GM19023 (cell line): Measurements from ENCODE around the gene HARBI1.
A peak's percentile ranks its signal among the peaks of the same experiment; 100 is the strongest.

Source experiments
- ATAC-seq: cut with Tn5 transposase; IDR thresholded peaks from one replicate; pipeline ENCODE4 v1.9.1; 2021; ENCODE audit warnings: mild to moderate bottlenecking, moderate library complexity; ENCODE audit not compliant: unreplicated experiment

HARBI1 gene

DNA sequence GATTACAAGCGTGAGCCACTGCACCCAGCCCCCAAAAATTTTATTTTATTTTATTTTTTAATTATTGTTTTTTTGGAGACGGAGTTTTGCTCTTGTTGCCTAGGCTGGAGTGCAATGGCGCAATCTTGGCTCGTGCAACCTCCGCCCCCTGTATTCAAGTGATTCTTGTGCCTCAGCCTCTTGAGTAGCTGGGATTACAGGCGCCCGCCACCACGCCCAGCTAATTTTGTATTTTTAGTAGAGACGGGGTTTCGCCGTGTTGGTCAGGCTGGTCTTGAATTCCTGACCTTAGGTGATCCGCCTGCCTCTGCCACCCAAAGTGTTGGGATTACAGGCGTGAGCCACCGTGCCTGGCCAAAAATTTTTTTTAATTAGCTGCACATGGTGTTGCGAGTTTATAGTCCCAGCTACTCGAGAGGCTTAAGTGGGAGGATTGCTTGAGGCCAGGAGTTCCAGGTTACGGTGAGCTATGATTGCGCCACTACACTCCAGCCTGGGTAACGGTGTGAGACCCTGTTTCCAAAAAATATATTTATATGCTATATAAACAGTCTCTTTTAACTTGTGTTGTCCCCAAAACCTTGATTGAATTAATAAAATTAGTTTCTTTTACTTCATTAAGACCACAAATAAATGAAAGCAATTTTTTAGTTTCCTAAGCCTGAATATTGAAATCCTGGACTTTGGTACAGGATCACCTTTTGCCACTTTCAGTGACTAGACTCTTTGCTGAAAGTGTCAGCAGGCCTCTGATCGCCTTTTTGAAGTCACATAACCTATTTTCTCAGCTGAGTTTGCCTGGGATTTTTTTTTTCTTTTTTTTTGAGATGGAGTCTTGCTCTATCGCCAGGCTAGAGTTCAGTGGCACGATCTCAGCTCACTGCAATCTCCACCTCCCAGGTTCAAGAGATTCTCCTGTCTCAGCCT is 16.5 kb upstream of the HARBI1 start:
- ATAC-seq, result no peak

DNA sequence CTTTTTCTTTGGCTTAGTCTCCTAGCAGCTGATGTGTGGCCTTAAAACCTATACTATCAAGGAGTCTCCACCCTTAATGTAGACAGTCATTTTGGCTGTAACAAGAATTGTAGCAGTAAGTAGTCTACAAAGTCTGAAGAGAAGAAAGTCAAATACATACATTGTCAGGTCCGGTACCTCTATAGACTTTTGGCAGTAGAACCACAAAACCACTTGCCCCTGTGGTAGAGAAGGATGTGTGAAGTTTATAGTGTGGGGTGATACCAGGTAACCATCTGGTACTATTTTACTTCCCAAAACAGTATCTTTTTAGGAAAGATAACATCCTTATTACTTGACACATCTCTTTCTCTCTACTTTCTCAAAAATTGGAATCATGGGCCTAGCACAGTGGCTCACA is 15.5 kb upstream of the HARBI1 start:
- no peak for ATAC-seq

DNA sequence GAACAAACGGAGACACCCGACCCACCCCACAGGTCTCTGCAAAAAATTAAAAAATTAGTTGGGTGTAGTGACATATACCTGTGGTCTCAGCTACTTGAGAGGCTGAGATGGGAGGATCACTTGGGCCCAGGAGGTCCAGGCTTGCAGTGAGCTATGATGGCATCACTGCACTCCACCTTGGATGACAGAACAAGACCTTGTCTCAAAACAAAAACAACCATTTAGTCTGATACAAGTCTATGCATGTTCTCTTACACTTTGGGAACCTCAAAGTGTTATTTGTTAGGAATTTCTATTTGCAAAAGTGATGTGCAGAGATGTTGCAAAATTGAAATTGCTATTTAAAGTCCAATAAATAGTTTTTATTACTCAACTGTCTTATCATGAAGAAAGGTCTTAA is 14.6 kb upstream of the HARBI1 start:
- no peak for ATAC-seq

DNA sequence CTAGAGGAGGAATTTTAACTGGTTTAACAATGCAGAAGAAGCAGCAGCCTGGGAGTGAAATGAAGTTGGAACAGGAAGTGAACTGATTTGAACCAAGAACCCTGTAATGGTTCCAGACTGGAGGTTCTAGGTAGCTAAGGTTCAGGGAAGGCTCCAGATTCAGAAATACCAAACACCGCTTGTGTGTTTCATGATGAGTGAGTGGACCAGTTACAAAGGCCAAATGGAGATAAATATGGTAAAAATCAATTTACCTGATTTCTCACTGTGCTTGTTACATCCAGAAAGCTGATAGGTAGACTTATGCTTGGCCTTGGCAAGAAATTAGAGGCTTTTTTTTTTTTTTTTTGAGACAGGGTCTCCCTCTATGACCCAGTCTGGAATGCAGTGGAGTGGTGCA is 13.2 kb upstream of the HARBI1 start:
- no peak for ATAC-seq

DNA sequence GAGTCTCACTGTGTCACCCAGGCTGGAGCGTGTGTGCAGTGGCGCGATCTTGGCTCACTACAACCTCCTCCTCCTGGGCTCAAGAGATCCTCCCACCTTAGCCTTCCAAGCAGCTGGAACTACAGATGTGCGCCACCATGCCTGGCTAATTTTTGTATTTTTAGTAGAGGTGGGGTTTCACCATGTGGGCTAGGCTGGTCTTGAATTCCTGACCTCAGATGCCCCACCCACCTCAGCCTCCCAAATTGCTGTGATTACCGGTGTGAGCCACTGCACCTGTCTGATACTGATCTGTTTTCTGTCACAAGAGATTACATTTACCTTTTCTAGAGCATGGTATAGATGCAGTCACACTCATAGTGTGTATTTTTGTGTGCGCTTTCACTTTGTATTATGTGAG is 11.9 kb upstream of the HARBI1 start:
- no peak for ATAC-seq

DNA sequence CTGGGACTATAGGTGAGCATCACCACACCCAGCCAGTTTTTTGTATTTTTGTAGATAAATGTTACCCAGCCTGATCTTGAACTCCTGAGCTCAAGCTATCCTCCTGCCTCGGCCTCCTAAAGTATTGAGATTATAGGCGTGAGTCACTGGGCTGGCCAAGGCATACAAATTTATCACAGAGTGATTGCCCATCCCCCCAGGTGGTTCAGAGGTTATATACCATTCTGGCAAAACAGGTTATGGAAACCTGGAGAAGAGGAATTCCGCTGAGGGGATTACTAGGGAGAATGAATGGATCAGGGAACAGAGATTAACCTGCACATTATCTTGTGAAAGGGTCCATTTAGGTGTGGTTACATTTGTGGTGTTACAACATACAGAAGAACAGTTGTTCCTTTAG is 8.4 kb upstream of the HARBI1 start:
- ATAC-seq, result no peak

DNA sequence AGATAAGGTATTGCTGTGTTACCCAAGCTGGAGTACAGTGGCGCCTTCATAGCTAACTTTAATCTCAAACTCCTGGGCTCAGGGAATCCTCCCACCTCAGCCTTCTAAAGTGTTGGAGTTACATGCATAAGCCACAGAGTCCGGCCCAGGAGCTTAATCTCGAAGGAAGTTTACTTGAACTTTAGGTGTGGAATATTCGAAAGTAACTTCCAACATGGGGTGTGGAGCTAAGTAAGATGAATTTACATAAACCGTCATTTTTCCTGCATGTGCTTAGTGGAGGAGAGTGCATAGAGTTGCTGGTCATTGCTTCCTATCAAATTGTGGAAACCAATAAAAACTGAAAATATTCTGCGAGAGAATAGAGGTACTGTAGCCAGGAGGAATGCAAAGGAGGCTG is 1.8 kb upstream of the HARBI1 start:
- ATAC-seq, result no peak

DNA sequence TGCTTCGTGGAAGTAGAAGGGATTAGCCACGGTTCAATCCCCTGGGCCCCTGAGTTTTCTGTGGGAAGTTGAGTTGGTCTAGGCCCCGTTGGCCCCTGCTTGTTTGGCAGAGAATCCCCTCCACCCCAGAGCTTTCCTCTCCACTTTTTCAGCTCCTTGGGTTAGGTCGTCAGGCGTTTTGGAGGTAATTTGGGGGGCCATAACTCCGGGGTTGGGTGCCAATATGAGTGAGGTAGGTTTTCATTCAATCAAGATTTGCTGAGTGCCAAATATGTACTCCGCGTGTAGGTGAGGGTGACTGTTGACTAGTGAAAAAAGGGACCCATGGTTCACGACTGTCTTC is 916 bp upstream of the HARBI1 start:
- ATAC-seq, result no peak

DNA sequence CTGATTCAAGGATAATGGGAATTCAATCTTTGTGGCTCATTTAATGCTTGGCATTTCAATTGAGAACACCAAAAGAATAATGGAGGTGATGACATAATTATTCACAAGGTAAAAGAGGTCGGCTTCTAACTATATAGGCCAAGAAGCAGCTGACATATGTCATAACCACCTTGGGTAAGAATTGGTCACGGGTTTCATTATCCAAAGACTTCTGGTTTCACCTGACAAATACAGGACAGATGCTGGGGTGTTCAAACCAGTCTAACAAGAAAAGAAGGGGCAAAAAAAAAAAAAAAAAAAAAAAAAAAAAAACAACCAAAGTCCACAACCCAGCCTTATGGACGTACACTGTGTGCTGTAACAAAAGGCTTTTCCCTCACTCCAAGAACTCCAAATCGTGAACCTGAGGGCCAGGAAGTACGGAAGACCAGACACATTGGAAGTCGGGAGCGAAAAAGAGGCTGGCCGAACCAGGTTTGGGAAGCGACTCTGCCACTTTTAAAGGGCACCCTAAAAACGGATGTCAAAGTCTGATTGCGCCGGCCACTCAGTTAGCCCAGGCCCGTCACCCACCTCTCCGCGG is 385 bp downstream of the HARBI1 start:
- peak; percentile 2 for ATAC-seq

DNA sequence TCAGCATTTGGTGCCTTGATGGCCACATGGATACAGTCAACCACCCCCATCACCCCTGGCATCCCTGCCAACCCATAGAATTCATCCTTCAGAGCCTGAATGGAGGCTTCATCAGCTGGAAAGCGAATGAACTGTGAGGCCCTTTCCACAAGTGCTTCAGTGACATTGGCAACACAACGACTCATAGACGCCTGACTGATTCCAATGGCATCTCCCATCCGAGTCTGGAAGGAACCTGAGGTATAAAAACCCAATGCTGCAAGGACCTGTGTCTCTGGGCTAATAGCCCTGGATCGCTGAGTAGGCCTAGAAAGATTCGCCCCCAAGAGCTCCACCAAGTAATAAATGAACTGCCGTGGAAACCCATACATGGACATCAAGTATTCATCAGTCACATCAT is 1.3 kb downstream of the HARBI1 start:
- no peak for ATAC-seq

DNA sequence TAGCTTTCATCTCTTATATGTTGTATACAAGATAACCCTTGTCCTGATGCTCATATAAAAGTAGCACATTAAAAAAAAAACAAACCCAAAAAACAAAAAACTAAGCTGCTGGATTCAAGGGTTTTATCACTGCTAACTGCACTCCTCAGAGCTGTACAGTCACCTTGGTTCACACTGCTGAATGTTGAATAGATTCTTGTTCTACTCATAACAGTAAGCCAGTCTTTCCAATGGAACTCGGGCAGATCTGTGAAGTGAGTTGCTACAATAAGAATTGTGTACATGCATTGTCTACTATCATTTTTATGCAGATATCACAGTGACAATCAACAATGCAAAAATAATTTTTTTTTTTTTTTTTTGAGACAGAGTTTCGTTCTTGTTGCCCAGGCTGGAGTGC is 4.7 kb downstream of the HARBI1 start:
- ATAC-seq, result no peak

DNA sequence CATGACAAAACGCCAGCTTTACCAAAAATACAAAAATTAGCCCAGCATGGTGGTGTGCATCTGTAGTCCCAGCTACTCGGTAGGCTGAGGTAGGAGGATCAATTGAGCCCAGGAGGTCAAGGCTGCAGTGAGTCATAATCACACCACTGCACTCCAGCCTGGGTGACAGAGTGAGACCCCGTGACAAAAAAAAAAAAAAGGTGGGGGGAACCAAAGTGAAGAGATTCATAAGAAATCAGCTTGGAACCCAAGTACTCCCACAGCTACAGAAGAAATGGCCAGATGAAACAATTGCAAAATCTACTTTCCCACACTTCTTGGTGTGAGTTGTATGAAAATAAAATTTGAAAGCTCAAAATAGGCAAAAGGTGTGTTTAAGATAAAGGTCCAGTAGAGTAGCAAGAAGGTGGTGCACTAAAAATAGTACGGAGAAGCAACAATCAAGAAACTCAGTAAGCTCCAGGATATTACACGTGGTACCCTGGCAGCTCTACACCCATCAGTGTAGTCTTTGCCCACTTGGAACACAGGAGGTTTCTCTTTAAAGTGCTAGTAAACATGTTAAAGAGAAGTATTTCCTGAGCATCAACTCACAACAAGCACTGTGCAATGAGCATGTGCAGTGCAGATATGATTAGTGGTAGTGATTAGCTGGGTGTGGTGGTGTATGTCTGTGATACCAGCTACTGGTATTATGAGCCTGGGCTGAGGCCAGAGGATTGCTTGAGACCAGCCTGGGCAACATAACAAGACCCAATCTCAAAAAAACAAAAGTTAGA is 5.3 kb downstream of the HARBI1 start:
- no peak for ATAC-seq

DNA sequence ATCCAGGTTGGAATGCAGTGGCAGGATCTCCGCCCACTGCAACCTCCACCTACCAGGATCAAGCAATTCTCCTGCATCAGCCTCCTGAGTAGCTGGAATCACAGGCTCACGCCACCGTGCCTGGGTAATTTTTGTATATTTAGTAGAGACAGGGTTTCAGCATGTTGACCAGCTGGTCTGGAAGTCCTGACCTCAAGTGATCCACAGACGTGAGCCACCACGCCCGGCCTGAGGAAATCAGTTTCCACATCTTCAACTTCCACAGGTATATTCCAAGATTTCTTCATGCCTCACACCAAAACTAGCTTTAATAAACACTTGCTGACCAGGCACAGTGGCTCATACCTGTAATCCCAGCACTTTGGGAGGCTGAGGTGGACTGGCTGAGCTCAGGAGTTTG is 7.6 kb downstream of the HARBI1 start:
- no peak for ATAC-seq

DNA sequence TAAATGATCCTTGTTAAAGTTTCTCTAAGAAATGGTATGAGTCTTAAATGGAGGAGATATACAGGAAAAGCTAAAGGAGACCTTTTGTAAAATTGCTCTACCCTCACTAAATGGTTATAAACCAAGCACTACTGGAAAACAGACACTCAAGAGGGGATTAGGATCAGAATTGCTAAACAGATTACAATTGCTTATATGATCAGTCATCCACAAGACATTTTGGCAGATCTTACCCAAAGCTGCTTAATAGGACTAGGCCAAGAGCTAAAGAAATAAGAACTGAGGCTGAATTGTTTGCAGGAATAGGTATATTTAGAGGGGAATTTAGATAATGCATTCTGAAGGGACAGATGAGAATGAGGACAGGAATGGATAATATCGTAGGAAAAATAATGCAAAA is 9.5 kb downstream of the HARBI1 start:
- ATAC-seq, result no peak

DNA sequence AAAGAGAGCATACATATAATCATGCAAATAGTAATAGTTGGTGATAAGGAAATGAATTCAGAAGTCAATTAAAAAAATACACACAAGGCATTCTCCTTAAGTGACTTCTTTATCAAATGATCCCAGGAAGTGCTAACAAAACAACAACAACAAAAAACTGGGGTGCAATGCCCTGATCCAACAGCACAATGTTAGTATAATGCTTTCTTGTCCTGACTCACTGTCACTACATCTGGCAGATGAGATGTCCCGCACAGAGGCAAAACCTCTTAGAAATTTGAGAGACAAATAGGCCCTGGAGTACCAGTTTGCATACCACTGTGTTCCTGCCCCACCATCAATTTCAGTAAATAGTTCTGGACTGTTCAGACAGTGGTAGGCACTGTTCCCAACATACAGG is 12.2 kb downstream of the HARBI1 start:
- no peak for ATAC-seq

DNA sequence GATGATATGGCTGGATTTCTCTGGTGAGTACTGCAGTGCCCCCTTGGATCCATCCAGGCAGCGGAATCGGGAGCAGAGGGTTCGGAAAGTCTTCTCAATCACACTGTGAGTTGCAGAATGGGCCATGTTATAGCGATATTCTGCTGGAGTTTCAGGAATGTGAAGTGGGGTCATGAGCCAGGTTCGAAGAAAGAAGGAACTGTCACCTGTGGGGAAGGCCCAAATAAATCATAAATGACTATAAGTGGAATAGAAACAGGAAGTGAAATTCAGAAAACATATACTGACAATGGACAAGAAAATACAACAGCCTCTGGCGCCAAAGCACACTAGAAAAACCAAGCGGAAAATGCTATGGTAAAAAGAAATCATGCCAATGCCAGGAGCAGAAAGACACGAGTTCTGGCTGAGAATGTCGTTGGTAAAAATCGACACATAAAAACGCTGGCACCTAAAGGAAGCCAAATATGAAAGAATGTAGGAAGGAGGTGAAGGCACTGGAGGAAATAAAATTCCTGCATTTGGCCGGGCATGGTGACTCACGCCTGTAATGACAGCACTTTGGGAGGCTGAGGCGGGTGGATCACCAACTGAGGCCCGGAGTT is 13.2 kb downstream of the HARBI1 start:
- ATAC-seq, result no peak

DNA sequence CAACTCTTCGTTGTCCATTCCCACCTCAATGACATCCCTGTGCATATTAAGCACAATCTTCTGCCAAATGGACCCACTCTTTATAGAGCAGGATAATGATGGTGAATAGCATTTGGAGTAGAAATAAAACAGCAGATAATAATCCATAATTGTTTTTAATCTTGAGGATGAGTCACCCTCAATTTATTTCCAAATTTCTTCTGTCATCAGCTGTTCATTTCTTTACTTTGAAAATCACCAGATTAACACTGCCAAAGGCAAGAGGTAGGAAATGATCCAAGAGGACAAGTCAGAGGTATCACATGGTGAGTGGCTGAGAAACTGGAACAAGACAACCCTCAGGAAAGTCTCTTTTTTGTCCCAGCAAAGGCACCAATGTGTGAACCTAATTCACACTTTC is 15.9 kb downstream of the HARBI1 start:
- ATAC-seq, result no peak

DNA sequence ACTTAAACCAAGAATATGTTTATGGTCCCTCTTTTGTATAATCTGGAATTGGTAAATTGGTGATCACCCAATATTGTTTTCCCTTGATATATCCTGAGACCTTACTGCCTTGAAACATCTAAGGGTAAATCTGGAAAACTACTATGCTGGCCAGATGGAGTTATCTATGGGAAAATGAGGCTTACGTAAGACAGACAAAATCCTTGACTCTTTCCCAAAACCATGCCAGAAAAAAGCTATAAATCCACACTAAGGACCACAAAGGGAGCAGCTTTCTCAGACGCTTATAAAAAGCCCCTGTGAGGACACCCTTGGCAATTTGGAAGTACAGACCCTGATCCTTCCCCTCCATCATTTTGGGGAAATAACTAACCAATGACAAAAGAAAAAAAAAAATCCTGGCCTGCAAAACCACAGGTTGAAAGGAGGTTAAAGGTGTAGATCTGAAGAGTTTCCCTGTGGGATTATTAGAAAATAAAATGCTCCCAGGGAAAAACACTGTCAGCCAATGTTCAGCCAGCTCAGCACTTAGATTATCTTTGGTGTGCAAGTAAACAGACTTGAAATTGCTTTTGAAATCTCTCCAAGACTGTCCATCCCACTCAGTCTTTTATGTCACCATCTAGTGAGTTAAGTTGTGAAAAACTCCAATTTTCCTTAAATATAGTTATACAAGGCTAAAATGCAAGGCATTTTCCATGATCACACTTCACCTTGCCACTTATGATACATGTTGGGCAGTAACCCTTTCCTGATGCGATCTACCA is 16.6 kb downstream of the HARBI1 start:
- no peak for ATAC-seq

DNA sequence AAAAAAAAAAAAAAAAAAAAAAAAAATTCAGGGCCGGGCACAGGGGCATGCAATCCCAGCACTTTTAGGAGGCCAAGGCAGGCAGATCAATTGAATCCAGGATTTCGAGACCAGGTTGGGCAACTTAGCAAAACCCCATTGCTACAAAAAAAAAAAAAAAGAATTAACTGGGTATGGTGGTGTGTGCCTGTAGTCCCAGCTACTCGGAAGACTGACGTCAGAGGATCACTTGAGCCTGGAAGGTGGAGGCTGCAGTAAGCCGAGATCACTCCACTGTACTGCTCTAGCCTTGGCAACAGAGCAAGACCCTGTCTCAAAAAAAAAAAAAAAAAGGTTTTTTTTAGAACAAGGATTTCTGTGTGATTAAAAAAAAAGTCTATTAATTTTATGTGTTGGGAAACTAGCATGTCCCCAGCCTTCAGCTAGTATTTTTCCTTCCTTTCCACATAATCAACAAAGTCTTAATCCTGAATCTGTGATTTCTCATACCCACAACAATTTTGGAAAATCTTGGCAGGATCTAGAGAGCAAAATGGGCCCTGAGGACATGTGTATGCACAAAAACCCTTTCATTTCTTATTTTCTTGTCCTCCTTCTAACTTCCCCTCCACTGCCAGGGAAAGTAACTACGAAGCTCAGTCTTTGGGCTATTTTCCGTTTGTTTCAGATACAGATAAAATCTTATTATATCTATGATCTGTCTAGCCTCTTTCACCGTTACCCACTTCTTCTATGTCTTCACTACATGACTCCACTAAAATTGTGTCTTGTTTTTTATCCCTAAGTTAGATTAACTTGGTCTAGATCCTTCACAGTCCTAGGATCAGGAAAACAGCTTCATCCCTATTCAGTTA is 17.5 kb downstream of the HARBI1 start:
- ATAC-seq, result no peak
